WTC11 (cell line): ENCODE measurements around the gene CARMIL3.

ENCODE experiments used
- AR ChIP-seq: fragments of 250-450 bp; sonication (Bioruptor Pico); IDR thresholded peaks from 2 replicates; pipeline ENCODE4 v1.9.0; 2021; ENCODE audit warnings: mild to moderate bottlenecking
- ATF2 ChIP-seq: sonication (generic); formaldehyde crosslinking; IDR thresholded peaks from 2 replicates; pipeline ENCODE4 v1.8.1; 2022; ENCODE audit warnings: low read depth, missing genetic modification reagents, borderline replicate concordance
- CTCF ChIP-seq: fragments of 200-600 bp; IDR thresholded peaks from 2 replicates; pipeline ENCODE4 v1.8.0; 2022; ENCODE audit warnings: antibody characterized with exemption
- FOXP1 ChIP-seq: sonication (generic); formaldehyde crosslinking; IDR thresholded peaks from 2 replicates; pipeline ENCODE4 v1.8.0; 2022; ENCODE audit warnings: missing genetic modification reagents, mild to moderate bottlenecking, moderate library complexity, borderline replicate concordance
- HMGXB4 ChIP-seq: sonication (generic); formaldehyde crosslinking; IDR thresholded peaks from 2 replicates; pipeline ENCODE4 v1.8.1; 2023; ENCODE audit warnings: mild to moderate bottlenecking, moderate library complexity, missing genetic modification reagents
- MAX ChIP-seq: sonication (generic); formaldehyde crosslinking; IDR thresholded peaks from 2 replicates; pipeline ENCODE4 v1.8.0; 2022; ENCODE audit warnings: mild to moderate bottlenecking, missing genetic modification reagents
- NFATC4 ChIP-seq: fragments of 250-450 bp; sonication (Bioruptor Pico); IDR thresholded peaks from 2 replicates; pipeline ENCODE4 v1.9.0; 2021; ENCODE audit warnings: mild to moderate bottlenecking
- PREB ChIP-seq: sonication (generic); formaldehyde crosslinking; IDR thresholded peaks from 2 replicates; pipeline ENCODE4 v1.8.1; 2022; ENCODE audit warnings: mild to moderate bottlenecking, missing genetic modification reagents, moderate library complexity, borderline replicate concordance
- SP1 ChIP-seq: sonication (generic); formaldehyde crosslinking; conservative IDR thresholded peaks from 2 replicates; pipeline ENCODE4 v1.8.1; 2022; ENCODE audit warnings: missing genetic modification reagents
- TCF7 ChIP-seq: sonication (generic); formaldehyde crosslinking; IDR thresholded peaks from 2 replicates; pipeline ENCODE4 v1.8.0; 2022; ENCODE audit warnings: mild to moderate bottlenecking, low read depth, missing genetic modification reagents, moderate library complexity
- ZBTB43 ChIP-seq: sonication (generic); formaldehyde crosslinking; IDR thresholded peaks from 2 replicates; pipeline ENCODE4 v1.8.1; 2023; ENCODE audit warnings: mild to moderate bottlenecking, missing genetic modification reagents
- ZNF425 ChIP-seq: fragments of 250-450 bp; sonication (Bioruptor Pico); conservative IDR thresholded peaks from 2 replicates; pipeline ENCODE4 v1.9.0; 2021; ENCODE audit warnings: mild to moderate bottlenecking

- TF ChIP-seq CTCF, result no peak
- TF ChIP-seq AR (CRISPR knock-in tag), result no peak
- no peak for TF ChIP-seq HMGXB4 (CRISPR knock-in tag)
- no peak for TF ChIP-seq MAX (CRISPR knock-in tag)
- TF ChIP-seq ZNF425 (CRISPR knock-in tag), result no peak
- no peak for TF ChIP-seq FOXP1 (CRISPR knock-in tag)
- no peak for TF ChIP-seq TCF7 (CRISPR knock-in tag)
- no peak for TF ChIP-seq ATF2 (CRISPR knock-in tag)
- no peak for TF ChIP-seq PREB (CRISPR knock-in tag)
- TF ChIP-seq ZBTB43, result no peak
- TF ChIP-seq SP1, result no peak
- no peak for TF ChIP-seq NFATC4 (CRISPR knock-in tag)
Observed at GRCh38 chr14:24040692-24041091, 11.1 kb upstream of the CARMIL3 start.
